Activated naive CD4-positive, alpha-beta T cell treated with anti-CD3 and anti-CD28 coated beads, Interleukin-2, amount 50 U/mL, for 24 hours (primary cell): ENCODE data around the gene CNTNAP2.
"Not testable (repeated sequence)": the region's sequence is repeated elsewhere in the genome, so short reads cannot be mapped to it uniquely, and the experiment has no call there.

Source experiments
- H3K27ac Mint-ChIP-seq: one replicate; pipeline ENCODE4 v1.8.0; 2021; ENCODE audit warnings: mild to moderate bottlenecking, mixed read lengths
- H3K27me3 Mint-ChIP-seq: one replicate; pipeline ENCODE4 v1.8.0; 2021; ENCODE audit warnings: mixed read lengths
- H3K36me3 Mint-ChIP-seq: one replicate; pipeline ENCODE4 v1.8.0; 2021; ENCODE audit warnings: mixed read lengths
- H3K4me1 Mint-ChIP-seq: one replicate; pipeline ENCODE4 v1.8.0; 2021; ENCODE audit warnings: mixed read lengths
- H3K4me3 Mint-ChIP-seq: one replicate; pipeline ENCODE4 v1.8.0; 2021; ENCODE audit warnings: mild to moderate bottlenecking, mixed read lengths
- H3K9me3 Mint-ChIP-seq: one replicate; pipeline ENCODE4 v1.8.0; 2021; ENCODE audit warnings: mixed read lengths

Gene CNTNAP2

GRCh38 chr7:148289630-148290029 is 2173.0 kb downstream of the CNTNAP2 start:
- no peaks in the 10 kb centered on the region for H3K4me1 Mint-ChIP-seq
- H3K36me3 Mint-ChIP-seq: peaks cover 1% of the 10 kb centered on the region
- no peaks in the 10 kb centered on the region for H3K9me3 Mint-ChIP-seq
- no peak overlapping the region for H3K27ac Mint-ChIP-seq
- peaks cover 1% of the 10 kb centered on the region for H3K27me3 Mint-ChIP-seq
- no peak overlapping the region for H3K4me3 Mint-ChIP-seq

GRCh38 chr7:148290538-148290937 is 2173.9 kb downstream of the CNTNAP2 start:
- no peak overlapping the region for H3K4me3 Mint-ChIP-seq
- H3K36me3 Mint-ChIP-seq: peaks cover 1% of the 10 kb centered on the region
- no peaks in the 10 kb centered on the region for H3K4me1 Mint-ChIP-seq
- H3K27ac Mint-ChIP-seq: no peak overlapping the region
- no peaks in the 10 kb centered on the region for H3K9me3 Mint-ChIP-seq
- peaks cover 1% of the 10 kb centered on the region for H3K27me3 Mint-ChIP-seq

GRCh38 chr7:148291799-148292198 is 2175.2 kb downstream of the CNTNAP2 start:
- H3K4me1 Mint-ChIP-seq: no peaks in the 10 kb centered on the region

GRCh38 chr7:148296994-148297644 is 2180.5 kb downstream of the CNTNAP2 start:
- H3K27me3 Mint-ChIP-seq: no peaks in the 10 kb centered on the region
- peaks cover 2% of the 10 kb centered on the region for H3K4me1 Mint-ChIP-seq
- H3K9me3 Mint-ChIP-seq: no peaks in the 10 kb centered on the region
- no peak overlapping the region for H3K27ac Mint-ChIP-seq
- no peak overlapping the region for H3K4me3 Mint-ChIP-seq
- no peaks in the 10 kb centered on the region for H3K36me3 Mint-ChIP-seq

More at GRCh38 chr7:148291799-148292198, 2175.2 kb downstream of the CNTNAP2 start:
- Mint-ChIP-seq H3K9me3 (no peaks in the 10 kb centered on the region), H3K4me3 (no peak overlapping the region), H3K27me3 (peaks cover 1% of the 10 kb centered on the region), H3K27ac (no peak overlapping the region), H3K36me3 (peaks cover 1% of the 10 kb centered on the region)

- not testable (repeated sequence) for H3K4me3 Mint-ChIP-seq, H3K27me3 Mint-ChIP-seq, H3K9me3 Mint-ChIP-seq, H3K36me3 Mint-ChIP-seq, H3K27ac Mint-ChIP-seq
- peaks cover 18% of the 10 kb centered on the region for H3K4me1 Mint-ChIP-seq
These were observed 2182.2 kb downstream of the CNTNAP2 start for GRCh38 chr7:148298768-148299167.

GRCh38 chr7:148299350-148300276 is 2183.0 kb downstream of the CNTNAP2 start:
- no peak overlapping the region for H3K4me3 Mint-ChIP-seq
- no peak overlapping the region for H3K27ac Mint-ChIP-seq
- H3K27me3 Mint-ChIP-seq: no peaks in the 10 kb centered on the region
- no peaks in the 10 kb centered on the region for H3K36me3 Mint-ChIP-seq
- H3K4me1 Mint-ChIP-seq: peaks cover 26% of the 10 kb centered on the region
- H3K9me3 Mint-ChIP-seq: no peaks in the 10 kb centered on the region

- H3K4me3 Mint-ChIP-seq, H3K9me3 Mint-ChIP-seq, H3K27me3 Mint-ChIP-seq, H3K36me3 Mint-ChIP-seq, H3K27ac Mint-ChIP-seq: not testable (repeated sequence)
- H3K4me1 Mint-ChIP-seq: peaks cover 48% of the 10 kb centered on the region
These were observed 2185.8 kb downstream of the CNTNAP2 start for GRCh38 chr7:148302436-148302835.

- H3K27me3 Mint-ChIP-seq: no peaks in the 10 kb centered on the region
- no peaks in the 10 kb centered on the region for H3K9me3 Mint-ChIP-seq
- no peak overlapping the region for H3K4me3 Mint-ChIP-seq
- peaks cover 48% of the 10 kb centered on the region for H3K4me1 Mint-ChIP-seq
- no peak overlapping the region for H3K27ac Mint-ChIP-seq
- H3K36me3 Mint-ChIP-seq: no peaks in the 10 kb centered on the region
These were observed 2186.9 kb downstream of the CNTNAP2 start for GRCh38 chr7:148303295-148304082.

- Mint-ChIP-seq H3K36me3 (no peaks in the 10 kb centered on the region), H3K4me1 (peaks cover 48% of the 10 kb centered on the region), H3K9me3 (no peaks in the 10 kb centered on the region), H3K27me3 (no peaks in the 10 kb centered on the region), H3K4me3 (no peak overlapping the region), H3K27ac (no peak overlapping the region)
These were observed 2187.4 kb downstream of the CNTNAP2 start for GRCh38 chr7:148304083-148304335.

- H3K9me3 Mint-ChIP-seq: no peaks in the 10 kb centered on the region
- H3K36me3 Mint-ChIP-seq: no peaks in the 10 kb centered on the region
- no peaks in the 10 kb centered on the region for H3K27me3 Mint-ChIP-seq
- H3K27ac Mint-ChIP-seq: no peak overlapping the region
- H3K4me1 Mint-ChIP-seq: peaks cover 48% of the 10 kb centered on the region
- no peak overlapping the region for H3K4me3 Mint-ChIP-seq
These were observed 2187.9 kb downstream of the CNTNAP2 start for GRCh38 chr7:148304456-148304855.

GRCh38 chr7:148306759-148307158 is 2190.2 kb downstream of the CNTNAP2 start:
- H3K27me3 Mint-ChIP-seq: no peaks in the 10 kb centered on the region
- no peaks in the 10 kb centered on the region for H3K9me3 Mint-ChIP-seq
- no peak overlapping the region for H3K4me3 Mint-ChIP-seq
- peaks cover 48% of the 10 kb centered on the region for H3K4me1 Mint-ChIP-seq
- peaks cover 1% of the 10 kb centered on the region for H3K36me3 Mint-ChIP-seq
- H3K27ac Mint-ChIP-seq: no peak overlapping the region

- H3K36me3 Mint-ChIP-seq: no peaks in the 10 kb centered on the region
- H3K4me3 Mint-ChIP-seq: no peak overlapping the region
- H3K27ac Mint-ChIP-seq: no peak overlapping the region
- no peaks in the 10 kb centered on the region for H3K27me3 Mint-ChIP-seq
- H3K4me1 Mint-ChIP-seq: no peaks in the 10 kb centered on the region
- H3K9me3 Mint-ChIP-seq: peaks cover 16% of the 10 kb centered on the region
These were observed 2201.7 kb downstream of the CNTNAP2 start for GRCh38 chr7:148318102-148318811.

GRCh38 chr7:148318838-148319237 is 2202.2 kb downstream of the CNTNAP2 start:
- Mint-ChIP-seq H3K27ac (no peak overlapping the region), H3K36me3 (no peaks in the 10 kb centered on the region), H3K4me3 (no peak overlapping the region), H3K27me3 (no peaks in the 10 kb centered on the region), H3K9me3 (peaks cover 10% of the 10 kb centered on the region), H3K4me1 (no peaks in the 10 kb centered on the region)

- peaks cover 1% of the 10 kb centered on the region for H3K27me3 Mint-ChIP-seq
These were observed 2202.8 kb downstream of the CNTNAP2 start for GRCh38 chr7:148319316-148319808.

GRCh38 chr7:148325208-148325607 is 2208.6 kb downstream of the CNTNAP2 start:
- Mint-ChIP-seq H3K27ac (no peak overlapping the region), H3K9me3 (peaks cover 9% of the 10 kb centered on the region), H3K27me3 (peaks cover 5% of the 10 kb centered on the region), H3K4me1 (no peaks in the 10 kb centered on the region), H3K4me3 (no peak overlapping the region), H3K36me3 (no peaks in the 10 kb centered on the region)

More at GRCh38 chr7:148319316-148319808, 2202.8 kb downstream of the CNTNAP2 start:
- Mint-ChIP-seq H3K4me1 (no peaks in the 10 kb centered on the region), H3K36me3 (no peaks in the 10 kb centered on the region), H3K27ac (no peak overlapping the region), H3K9me3 (peaks cover 7% of the 10 kb centered on the region), H3K4me3 (no peak overlapping the region)
